Measurements from ENCODE around the gene DEPDC5.

Gene DEPDC5

GRCh38 chr22:31945443-31945855, 191.6 kb downstream of the DEPDC5 start:
- no peak for TF ChIP-seq CTCF (IDR thresholded peaks at IDR 0.05; ENCODE audit: extremely low read depth, insufficient read depth, missing control alignments)
- no peak for DNase-seq (ENCODE audit: low spot score)
- in situ Hi-C loops (cut with MboI; ENCODE audit: low pct_unique_long_range_greater_than_20kb, low sequenced_read_pairs, unreplicated experiment) = loop anchor here (10.0 kb wide), 1 partner anchor 281 kb away; the partner anchor contains the start of gene PISD

GRCh38 chr22:31945971-31946680, 192.3 kb downstream of the DEPDC5 start:
- peak; percentile 3 for TF ChIP-seq CTCF (IDR thresholded peaks at IDR 0.05; ENCODE audit: extremely low read depth, insufficient read depth, missing control alignments)
- in situ Hi-C loops (cut with MboI; ENCODE audit: low pct_unique_long_range_greater_than_20kb, low sequenced_read_pairs, unreplicated experiment) = loop anchor here (10.0 kb wide), 1 partner anchor 281 kb away; the partner anchor contains the start of gene PISD
- no peak for DNase-seq (ENCODE audit: low spot score)

- peak; percentile 61 for DNase-seq (ENCODE audit: low spot score)
- in situ Hi-C loops (cut with MboI; ENCODE audit: low pct_unique_long_range_greater_than_20kb, low sequenced_read_pairs, unreplicated experiment) = loop anchor here (10.0 kb wide), 1 partner anchor 282 kb away; the partner anchor contains the start of gene PISD
- TF ChIP-seq CTCF (IDR thresholded peaks at IDR 0.05; ENCODE audit: extremely low read depth, insufficient read depth, missing control alignments) = peak; percentile 82
Measured at GRCh38 chr22:31947296-31947695, 193.5 kb downstream of the DEPDC5 start.

GRCh38 chr22:31948002-31948401, 194.2 kb downstream of the DEPDC5 start:
- TF ChIP-seq CTCF (IDR thresholded peaks at IDR 0.05; ENCODE audit: extremely low read depth, insufficient read depth, missing control alignments) = no peak
- no peak for DNase-seq (ENCODE audit: low spot score)
- in situ Hi-C loops (cut with MboI; ENCODE audit: low pct_unique_long_range_greater_than_20kb, low sequenced_read_pairs, unreplicated experiment) = loop anchor here (10.0 kb wide), 1 partner anchor 283 kb away; the partner anchor contains the start of gene PISD

- no peak for DNase-seq (ENCODE audit: low spot score)
- no peak for TF ChIP-seq CTCF (IDR thresholded peaks at IDR 0.05; ENCODE audit: extremely low read depth, insufficient read depth, missing control alignments)
- in situ Hi-C loops (cut with MboI; ENCODE audit: low pct_unique_long_range_greater_than_20kb, low sequenced_read_pairs, unreplicated experiment) = loop anchor here (10.0 kb wide), 1 partner anchor 75 kb away; no protein-coding TSS in a partner anchor
Measured at GRCh38 chr22:31950226-31950625, 196.4 kb downstream of the DEPDC5 start.

GRCh38 chr22:31951194-31952093, 197.6 kb downstream of the DEPDC5 start:
- in situ Hi-C loops (cut with MboI; ENCODE audit: low pct_unique_long_range_greater_than_20kb, low sequenced_read_pairs, unreplicated experiment) = loop anchor here (10.0 kb wide), 1 partner anchor 77 kb away; no protein-coding TSS in a partner anchor
- DNase-seq (ENCODE audit: low spot score) = no peak
- no peak for TF ChIP-seq CTCF (IDR thresholded peaks at IDR 0.05; ENCODE audit: extremely low read depth, insufficient read depth, missing control alignments)
